Left renal pelvis (tissue), 4 donors: Measurements from ENCODE around the gene ANP32B. TPM values are rescaled to one million over a fixed set of nuclear protein-coding genes. Genes with fewer than 3 reads are reported as not detected.
"Not testable (repeated sequence)": the region's sequence is repeated elsewhere in the genome, so short reads cannot be mapped to it uniquely, and the experiment has no call there.

Experiments used
- DNase-seq, 4 donors: peaks; one replicate each; pipeline ENCODE4 v3.0.0-alpha.2; 2013; ENCODE audit warnings: low read depth in 4 of 4, low spot score in 3 of 4
- polyA plus RNA-seq, 4 donors: library from polyadenylated mRNA; unstranded; fragments of 120-200 nt; gene quantifications; one replicate each; pipeline ENCODE4 v1.2.1, GENCODE V29; 2013; ENCODE audit not compliant: insufficient read length in 4 of 4

The ANP32B gene
- polyA plus RNA-seq, 4 donors: 214 to 284 (median 242) TPM

DNA sequence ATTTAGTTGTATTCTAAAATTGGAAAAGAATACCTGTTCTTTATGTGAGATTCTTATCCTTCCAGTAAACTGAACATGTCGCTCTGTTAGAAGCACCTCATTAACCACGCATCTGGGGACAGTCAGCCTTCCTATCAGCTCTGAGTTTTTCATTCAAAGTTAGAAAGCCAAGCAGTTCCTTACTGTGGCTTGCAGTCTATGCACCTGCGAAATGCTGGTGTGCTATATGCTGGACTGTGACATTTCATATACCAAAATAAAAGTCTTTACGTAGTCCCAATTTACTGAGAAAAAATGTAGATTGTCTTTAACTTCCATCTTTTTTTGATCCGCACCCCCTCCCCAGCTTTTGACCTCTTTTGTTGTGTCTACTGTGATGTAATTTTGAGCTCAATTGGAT, 4.3 kb downstream of the ANP32B start:
- DNase-seq: no peak

DNA sequence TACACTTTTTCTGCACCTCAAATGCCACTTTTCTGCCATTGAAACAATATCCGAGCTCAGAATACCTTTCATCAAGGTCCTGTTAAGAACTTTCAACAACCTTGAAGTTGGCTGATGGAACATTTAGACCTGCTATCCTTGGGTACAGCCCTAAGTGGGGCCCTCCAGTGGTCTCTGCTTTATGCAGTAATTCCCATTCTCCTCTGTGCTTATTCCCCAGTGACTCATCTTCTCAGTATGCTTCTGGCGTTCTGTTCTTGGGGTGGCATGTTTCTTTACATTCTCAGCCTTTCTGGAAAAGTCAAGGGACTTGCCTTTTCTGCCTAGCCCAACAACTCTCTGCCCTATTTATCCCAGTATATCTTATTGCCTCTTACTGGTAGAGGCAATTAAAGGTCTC, 7.1 kb downstream of the ANP32B start:
- no peak for DNase-seq

DNA sequence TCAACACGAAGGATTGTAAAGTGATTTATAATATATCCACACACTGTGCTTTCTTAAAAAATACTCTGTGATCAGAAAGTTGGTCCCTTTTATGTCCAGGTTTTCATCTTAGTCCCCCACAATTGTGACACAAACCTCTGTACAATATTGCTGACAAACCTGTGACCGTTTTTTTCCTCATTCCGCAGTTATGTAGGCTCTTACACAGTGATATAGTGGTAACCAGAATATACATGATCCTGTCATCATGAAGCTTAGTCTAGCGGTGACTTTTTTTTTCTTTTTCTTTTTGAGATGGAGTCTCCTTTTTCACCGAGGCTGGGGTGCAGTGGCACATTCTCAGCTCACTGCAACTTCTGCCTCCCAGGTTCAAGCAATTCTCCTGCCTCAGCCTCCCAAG, 8.7 kb downstream of the ANP32B start:
- no peak for DNase-seq

DNA sequence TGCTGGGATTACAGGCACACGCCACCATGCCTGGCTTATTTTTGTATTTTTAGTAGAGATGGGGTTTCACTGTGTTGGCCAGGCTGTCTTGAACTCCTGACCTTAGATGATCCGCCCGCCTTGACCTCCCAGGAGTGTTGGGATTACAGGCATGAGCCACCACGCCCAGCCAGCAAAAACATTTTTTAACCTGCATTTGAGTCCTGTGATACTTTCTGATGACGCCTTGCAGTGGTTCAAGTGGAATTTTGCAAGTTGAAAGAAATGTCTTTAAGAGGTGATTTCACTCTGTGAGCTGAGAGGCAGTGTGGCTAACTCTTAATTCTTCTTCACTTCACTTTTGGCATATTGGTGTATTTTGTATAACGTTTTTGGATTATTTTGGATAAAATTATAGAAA, 9.1 kb downstream of the ANP32B start:
- DNase-seq: no peak

DNA sequence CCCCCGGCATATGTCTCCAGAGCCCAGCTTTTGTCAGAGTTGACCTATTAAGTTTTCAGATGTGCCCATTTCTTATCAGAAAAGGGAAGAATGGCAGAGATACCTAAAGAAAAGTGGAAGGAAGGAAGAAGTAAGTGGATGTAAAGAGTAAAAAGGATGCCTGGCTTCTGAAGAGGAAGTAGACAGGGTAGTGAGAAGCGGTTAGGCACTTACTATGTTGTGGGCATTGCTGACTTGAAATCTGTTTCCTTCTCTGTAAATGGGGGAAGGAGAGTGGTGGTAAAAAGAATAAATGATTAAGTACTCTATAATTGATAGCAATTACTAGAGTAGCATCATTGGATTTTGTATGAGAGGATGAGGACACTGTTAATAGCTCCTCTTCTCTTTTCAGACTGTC, 9.9 kb downstream of the ANP32B start:
- DNase-seq: no peak

DNA sequence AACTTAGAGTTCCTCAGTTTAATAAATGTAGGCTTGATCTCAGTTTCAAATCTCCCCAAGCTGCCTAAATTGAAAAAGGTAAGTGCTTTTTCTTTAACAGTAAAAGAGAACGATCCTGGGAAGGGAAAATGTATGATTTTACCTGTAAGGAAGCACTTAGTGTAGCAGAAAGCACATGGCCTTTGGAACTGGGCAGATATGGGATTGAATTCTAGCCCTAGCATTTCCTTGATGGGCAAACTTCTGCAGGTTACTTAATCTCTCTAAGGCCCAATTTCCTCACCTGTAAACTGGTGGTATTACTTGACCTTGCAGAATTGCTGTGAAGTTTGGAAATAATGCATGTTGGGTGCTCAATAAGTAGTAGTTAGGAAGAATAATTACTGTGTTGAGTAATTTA, 11.6 kb downstream of the ANP32B start:
- DNase-seq: no peak

DNA sequence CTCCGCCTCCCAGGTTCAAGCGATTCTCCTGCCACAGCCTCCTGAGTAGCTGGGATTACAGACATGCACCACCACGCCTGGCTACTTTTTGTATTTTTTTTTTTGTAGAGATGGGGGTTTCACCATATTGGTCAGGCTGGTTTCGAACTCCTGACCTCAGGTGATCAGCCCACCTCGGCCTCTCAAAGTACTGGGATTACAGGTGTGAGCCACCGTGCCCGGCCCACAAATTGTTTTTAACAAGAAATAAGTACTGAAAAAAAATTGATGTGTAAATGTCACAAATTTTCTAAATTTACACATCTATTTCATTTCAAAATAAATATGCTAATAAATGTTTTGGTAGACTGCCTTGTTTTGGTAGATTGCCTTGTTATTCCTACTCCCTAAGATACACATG, 13.5 kb downstream of the ANP32B start:
- not testable (repeated sequence) for DNase-seq

DNA sequence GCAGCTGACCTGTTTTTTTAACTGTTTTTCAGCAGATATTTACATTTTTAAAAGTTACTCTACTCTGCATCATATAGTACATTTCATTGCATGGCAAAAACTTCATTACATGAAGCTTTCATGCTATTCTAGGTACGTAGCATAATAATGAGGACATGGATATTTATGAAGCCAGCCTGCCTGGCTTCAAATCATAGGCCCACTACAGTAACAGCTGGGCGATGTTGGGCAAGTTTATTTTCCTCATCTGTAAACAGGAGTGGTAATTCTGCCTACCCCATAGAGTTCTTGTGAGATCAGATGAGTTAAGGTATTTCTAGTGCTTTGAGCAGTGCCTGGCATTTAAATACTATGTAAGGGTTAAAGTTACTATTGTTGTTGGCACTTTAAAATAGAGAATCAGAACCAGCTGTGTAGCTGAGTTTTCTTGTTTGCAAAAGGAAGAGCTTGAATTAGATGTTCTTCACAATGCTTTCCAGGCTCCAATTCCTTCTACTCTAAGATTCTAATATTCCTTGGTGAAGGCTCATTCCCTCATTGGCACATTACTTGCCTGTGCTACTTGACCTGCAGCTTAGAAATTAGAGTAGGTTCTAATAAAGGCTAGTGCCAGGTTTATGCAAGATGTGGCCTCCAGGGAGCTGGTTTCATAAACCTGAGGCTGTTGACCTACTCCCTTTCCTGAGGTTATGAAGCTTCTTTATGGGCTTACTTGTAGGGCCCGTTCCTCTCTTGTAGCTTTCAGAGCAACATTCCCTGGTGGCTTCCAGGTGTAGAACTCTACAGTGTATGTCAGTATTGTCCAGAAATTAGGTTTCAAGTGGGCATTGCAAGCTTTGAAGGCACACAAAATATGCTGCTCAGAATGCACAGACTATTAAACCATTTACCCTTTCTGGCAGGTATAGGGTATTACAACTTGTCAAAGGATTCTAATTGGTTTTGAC, 14.5 kb downstream of the ANP32B start:
- DNase-seq: no peak

DNA sequence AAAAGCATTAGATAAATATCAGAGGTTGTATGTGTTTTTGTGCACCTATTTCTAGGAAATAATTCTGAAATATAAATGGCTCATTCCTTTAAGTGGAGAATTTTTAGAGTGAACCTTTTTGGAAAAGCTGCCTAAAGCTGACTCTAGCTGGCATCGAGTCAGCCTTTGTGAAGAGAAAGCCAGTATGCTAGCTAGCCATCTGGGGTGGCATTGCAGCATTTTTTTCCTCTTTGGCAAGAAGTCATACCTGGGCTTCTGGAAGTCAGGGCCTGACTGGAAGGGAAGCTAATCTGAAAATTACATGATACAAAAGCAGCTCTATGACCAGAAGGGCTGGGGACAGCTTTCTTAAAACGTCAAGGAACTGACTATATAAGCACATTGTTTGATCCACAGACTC, 19.7 kb downstream of the ANP32B start:
- no peak for DNase-seq

DNA sequence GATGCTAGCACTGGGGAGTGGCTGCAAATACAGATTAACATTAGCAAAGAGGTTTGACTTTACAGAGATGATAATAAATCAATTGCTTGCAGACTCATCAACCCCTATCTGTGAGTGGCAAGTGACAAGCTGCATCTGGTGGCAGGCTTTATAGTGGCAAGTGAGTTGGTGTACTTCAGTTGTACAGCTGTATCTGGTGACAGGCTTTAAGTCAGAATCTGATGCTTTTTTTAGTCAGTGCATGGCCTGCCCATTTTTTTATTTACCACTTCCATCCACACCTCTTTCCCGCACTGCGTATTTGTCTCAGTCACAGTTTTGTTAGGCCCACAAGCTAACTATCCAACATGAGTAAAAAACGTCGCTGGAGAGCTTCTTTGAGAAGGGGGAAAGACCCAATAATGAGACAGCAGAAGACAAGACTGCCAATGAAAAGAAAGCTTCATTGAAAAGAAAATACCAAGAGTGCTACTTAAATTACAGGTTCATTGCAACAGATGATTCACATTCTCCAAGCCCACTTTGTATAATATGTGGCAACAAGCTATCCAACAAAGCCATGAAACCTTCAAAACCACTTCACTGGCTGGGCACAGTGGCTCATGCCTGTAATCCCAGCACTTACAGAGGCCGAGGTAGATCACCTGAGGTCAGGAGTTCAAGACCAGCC, 23.1 kb downstream of the ANP32B start:
- no peak for DNase-seq

DNA sequence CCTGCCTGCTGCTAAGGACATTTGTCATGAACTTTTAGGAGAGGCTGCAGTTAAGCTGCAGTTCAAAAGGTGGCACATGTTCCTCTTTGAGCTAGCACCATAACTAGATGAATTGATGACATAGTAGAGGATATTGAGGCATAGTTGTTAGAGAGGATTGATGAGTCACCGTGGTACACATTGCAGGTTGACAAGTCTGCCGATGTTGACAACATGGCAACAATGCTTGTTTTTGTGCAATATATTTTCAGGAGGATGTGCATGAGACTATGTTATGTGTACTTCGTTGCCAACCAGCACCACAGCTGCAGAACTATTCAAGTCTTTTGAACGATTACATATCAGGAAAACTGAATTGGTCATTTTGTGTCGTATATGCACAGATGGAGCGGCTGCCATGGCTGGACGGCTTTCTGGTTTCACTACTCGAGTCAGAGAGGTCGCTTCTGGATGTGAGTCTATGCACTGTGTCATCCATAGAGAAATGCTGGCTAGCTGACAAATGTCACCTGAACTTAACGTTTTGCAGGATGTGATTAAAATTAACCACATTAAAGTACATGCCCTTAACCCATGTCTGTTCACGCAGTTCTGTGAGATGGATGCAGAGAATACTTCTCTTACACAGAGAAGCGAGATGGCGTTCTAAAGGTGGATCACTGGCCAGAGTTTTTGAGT, 24.2 kb downstream of the ANP32B start:
- DNase-seq: no peak

DNA sequence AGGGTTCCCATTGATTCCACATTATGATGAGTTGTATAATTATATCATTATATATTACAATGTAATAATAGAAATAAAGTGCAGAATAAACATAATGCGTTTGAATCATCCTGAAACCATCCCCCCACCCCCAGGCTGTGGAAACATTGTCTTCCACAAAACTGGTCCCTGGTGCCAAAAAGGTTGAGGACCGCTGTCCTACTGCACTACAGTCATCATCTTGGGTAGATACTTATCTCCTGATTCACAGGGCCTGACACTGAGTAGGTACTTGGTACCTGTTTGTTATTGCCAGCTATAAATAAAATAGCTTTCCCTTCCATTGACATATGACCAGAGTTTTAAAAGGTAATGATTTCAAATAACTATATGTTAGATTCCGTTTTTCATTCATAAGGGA, 25.6 kb downstream of the ANP32B start:
- no peak for DNase-seq

DNA sequence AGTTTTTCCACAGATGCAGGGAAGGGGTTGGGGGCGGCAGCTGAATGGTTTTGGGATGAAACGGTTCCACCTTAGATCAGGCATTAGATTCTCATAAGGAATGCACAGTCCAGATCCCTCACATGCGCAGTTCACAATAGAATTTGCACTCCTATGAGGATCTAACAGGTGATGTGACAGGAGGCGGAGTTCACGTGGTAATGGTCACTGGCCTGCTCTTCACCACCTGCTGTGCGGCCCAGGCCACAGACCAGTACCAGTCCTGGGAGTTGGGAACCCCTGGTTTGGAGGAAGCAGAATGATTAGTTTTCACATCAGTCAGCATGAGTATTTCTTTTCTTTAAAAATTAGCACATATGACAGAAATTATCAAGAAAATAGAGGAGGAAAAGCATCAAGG, 26.3 kb downstream of the ANP32B start:
- DNase-seq: no peak

DNA sequence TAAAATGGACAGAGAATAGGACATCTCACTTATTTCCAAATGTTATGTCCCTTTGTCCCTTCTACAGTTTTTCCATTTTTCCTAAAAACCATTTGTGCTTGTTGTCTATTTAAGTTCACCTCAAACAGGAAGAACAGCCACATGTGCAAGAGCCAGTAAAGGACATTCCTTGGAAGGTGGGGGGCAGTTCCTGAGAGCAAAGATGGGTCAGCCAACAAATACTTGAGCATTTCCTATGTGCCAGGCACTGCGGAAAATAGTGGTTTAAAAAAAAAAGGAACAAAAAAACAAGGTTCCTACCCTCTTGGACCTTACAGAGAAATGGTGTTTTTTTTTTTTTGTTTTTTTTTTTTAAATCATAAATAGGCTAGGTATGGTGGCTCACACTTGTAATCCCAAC, 26.8 kb downstream of the ANP32B start:
- DNase-seq: no peak

DNA sequence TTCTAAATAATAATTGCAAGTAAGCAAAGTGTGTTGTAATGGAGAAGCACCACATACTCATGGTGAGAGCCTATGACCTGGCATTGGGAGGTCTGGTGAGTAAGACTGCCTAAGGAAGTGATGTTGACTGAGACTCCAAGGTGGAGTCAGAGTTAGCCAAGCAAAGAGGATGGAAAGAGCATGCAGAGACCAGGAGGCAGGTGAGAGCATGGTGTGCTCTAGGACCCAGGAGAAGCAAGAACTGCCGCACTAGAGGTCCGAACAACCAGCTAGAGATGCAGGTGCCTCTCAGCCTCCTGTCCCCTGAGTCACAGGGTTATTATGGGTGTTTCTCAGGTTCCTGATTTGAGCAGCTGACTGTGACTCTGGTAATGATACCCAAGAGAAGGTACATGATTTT, 27.3 kb downstream of the ANP32B start:
- DNase-seq: no peak

DNA sequence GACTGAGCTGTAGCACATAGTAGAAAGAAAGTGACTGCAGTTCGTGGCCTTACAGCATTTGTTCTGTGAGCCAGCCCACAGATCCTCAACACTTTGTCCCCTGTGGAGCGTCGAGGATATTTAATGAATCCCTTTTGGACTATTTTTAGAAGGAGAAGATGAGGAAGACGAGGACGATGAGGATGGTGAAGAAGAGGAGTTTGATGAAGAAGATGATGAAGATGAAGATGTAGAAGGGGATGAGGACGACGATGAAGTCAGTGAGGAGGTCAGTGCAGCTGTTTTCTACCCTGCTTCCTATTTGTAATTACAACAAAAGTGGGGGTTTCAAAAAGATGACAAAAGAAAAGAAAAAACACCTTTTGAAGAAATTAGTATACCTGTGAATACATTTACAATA, 28.0 kb downstream of the ANP32B start:
- no peak for DNase-seq

DNA sequence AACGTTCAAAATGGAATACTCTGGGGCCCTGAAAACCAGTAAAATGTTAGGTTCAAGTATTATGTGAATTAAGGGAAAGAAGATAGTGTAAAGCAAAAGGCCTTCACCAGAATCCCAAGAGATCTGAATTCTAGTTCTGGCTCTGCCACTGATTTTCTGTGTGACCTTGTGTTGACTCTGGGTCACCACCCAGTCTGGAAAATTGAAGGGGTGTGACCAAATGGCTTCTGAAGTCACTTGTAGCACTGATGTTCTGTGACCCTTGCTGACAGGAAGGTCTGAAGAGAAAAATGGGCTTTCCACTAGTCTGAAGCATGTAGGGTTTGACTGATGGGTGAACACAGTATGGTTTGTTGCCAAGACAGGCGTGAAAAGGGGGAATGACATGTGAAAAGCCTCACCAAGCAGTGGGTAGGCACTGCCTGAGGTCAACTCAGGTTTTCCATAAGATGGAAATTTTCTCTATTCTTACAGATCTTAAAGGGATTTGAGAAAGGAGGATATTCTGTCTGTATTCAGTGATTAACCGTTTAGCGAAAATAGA, 33.1 kb downstream of the ANP32B start:
- no peak for DNase-seq

DNA sequence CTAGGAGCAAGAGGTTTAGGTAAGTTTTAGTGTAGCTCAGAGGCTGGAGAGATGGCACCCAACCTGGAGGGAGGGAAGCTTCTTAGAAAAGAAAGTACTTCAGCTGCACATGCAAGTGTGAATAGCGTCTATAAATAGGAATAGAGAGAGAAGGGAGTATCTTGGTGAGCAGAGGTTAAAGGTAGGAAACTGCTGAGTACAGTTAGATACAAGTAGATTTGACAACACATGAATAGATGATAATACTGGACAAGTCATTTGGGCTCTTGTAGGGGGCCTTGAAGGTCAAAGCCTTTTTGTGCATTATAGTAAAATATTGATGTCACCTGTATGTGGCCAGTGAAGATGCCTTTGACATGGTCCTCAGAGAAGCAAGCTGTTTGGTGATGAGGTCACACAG, 34.2 kb downstream of the ANP32B start:
- no peak for DNase-seq

DNA sequence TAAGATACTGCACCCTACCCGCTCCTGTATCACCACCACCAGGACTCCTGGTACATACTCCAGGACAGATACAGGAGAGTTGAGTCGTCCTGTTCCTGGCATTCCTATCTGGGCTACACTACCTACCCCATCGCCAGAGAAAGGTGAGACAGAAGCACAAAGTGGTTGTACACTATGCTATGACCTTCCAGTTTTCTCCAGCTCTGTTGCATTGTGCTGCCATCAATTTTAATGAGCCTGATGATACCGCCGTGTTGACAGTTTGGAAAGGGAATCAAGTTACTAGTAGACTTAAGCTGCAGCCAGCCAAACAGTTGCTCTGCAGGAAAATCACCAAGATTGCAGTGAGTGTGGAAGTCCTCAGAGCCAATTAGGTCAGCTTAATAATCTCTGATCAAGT, 35.2 kb downstream of the ANP32B start:
- no peak for DNase-seq

DNA sequence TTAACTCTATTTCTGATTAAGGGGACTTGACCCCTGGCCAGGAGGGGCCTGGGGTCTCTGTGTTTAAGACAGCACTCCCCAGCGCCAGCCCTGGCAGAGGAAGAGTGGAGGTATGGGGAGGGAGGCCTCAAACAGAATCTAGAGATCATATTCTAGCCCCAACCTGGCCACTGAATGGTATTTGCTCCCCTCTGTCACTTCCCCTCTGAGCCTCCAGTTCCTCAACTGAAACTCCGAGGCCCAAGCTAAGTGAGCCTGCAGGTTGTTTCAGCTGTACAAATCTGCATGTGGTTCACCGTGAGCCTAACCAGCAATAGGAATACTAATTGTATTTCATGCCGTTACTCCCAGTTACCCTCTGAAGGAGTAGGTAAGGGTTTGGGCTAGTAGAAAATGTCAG, 36.0 kb downstream of the ANP32B start:
- no peak for DNase-seq

DNA sequence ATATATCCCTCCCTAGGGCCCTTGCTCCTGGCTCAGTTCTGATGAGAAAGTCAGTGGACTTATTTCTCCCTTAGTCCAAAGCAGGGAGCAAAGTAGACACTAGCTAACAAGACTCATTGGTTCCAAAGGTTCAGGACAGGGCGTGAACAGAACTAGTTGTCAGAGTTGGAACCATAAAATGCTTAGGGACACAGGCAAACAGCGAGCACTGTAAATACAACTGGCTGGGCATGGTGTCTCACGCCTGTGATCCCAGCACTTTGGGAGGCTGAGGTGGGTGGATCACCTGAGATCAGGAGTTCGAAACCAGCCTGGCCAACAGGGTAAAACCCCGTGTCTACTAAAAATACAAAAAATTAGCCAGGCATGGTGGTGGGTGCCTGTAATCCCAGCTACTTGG, 36.7 kb downstream of the ANP32B start:
- not testable (repeated sequence) for DNase-seq
